OCI-LY3 (cell line): Measurements from ENCODE around the gene KCTD16.

Experiments
- CTCF ChIP-seq: fragments of 200-600, 300-600 bp; sonication (generic); IDR thresholded peaks from 2 replicates; pipeline ENCODE4 v1.5.1; 2014; ENCODE audit warnings: antibody characterized with exemption, low read length, low read depth
- EZH2phosphoT487 ChIP-seq: fragments of 200-600 bp; shearing (Covaris generic); IDR thresholded peaks from 2 replicates; pipeline ENCODE4 v1.6.1; 2018; ENCODE audit warnings: antibody characterized with exemption, mixed run types, low read depth

- TF ChIP-seq CTCF (no peak), EZH2phosphoT487 (no peak)
Observed at GRCh38 chr5:144196612-144197011, 25.9 kb downstream of the KCTD16 start.
